UCSD-AML1 (cell line): Measurements from ENCODE around the gene GOLGA8J.
"Not testable (repeated sequence)": the region's sequence is repeated elsewhere in the genome, so short reads cannot be mapped to it uniquely, and the experiment has no call there.

Experiments used
- DNase-seq: peaks from one replicate; lab custom pipeline; 2025; ENCODE audit not compliant: unreplicated experiment; lab: John Stamatoyannopoulos, UW

The GOLGA8J gene

GRCh38 chr15:30073915-30074314, 8.8 kb upstream of the GOLGA8J start:
- no peak for DNase-seq

- DNase-seq, result not testable (repeated sequence)
These were observed 1.9 kb upstream of the GOLGA8J start for GRCh38 chr15:30080816-30081215.

GRCh38 chr15:30097827-30098226, 15.1 kb downstream of the GOLGA8J start:
- DNase-seq, result not testable (repeated sequence)

- not testable (repeated sequence) for DNase-seq
These were observed 20.1 kb downstream of the GOLGA8J start for GRCh38 chr15:30102890-30103289.

GRCh38 chr15:30103941-30104507, 21.3 kb downstream of the GOLGA8J start:
- not testable (repeated sequence) for DNase-seq

GRCh38 chr15:30110591-30110990, 27.8 kb downstream of the GOLGA8J start:
- not testable (repeated sequence) for DNase-seq

- not testable (repeated sequence) for DNase-seq
These were observed 47.3 kb downstream of the GOLGA8J start for GRCh38 chr15:30130066-30130465.

- DNase-seq, result not testable (repeated sequence)
These were observed 52.0 kb downstream of the GOLGA8J start, which contains the start of gene GOLGA8T for GRCh38 chr15:30134751-30135150. Gene GOLGA8T, plus strand, starts transcription at chr15:30135051. Its CDS starts 98 bp downstream, at chr15:30135149.
